H9 (cell line): ENCODE data around the gene FLT3. TPM values are rescaled to one million over a fixed set of nuclear protein-coding genes. Genes with fewer than 3 reads are reported as not detected.

ENCODE experiments used
- DNase-seq: peaks from one replicate; pipeline ENCODE4 v3.0.0-alpha.2; 2017
- H2AFZ ChIP-seq: one replicate; pipeline ENCODE4 v1.6.1; 2013; ENCODE audit warnings: mild to moderate bottlenecking, low read length, control low read depth, moderate library complexity
- H2AK5ac ChIP-seq: 2 replicates; pipeline ENCODE4 v1.6.1; 2013; ENCODE audit warnings: low read length, control low read depth, mixed read lengths; ENCODE audit not compliant: insufficient read length
- H2BK120ac ChIP-seq: one replicate; pipeline ENCODE4 v1.6.1; 2013; ENCODE audit warnings: low read depth, mild to moderate bottlenecking, low read length, control low read depth, inconsistent platforms; ENCODE audit not compliant: poor library complexity, severe bottlenecking
- H2BK12ac ChIP-seq: 2 replicates; pipeline ENCODE4 v1.6.1; 2013; ENCODE audit warnings: low read length, control low read depth, mixed read lengths, low read depth; ENCODE audit not compliant: insufficient read length
- H2BK15ac ChIP-seq: 2 replicates; pipeline ENCODE4 v1.6.1; 2013; ENCODE audit warnings: low read depth, low read length, control low read depth
- H2BK20ac ChIP-seq: one replicate; pipeline ENCODE4 v1.6.1; 2013; ENCODE audit warnings: low read depth, mild to moderate bottlenecking, low read length, control low read depth, inconsistent platforms; ENCODE audit not compliant: poor library complexity, severe bottlenecking
- H2BK5ac ChIP-seq: 2 replicates; pipeline ENCODE4 v1.6.1; 2013; ENCODE audit warnings: low read length, control low read depth, mixed read lengths; ENCODE audit not compliant: insufficient read length
- H3K14ac ChIP-seq: 2 replicates; pipeline ENCODE4 v1.6.1; 2013; ENCODE audit warnings: low read length, control low read depth; ENCODE audit not compliant: insufficient read depth
- H3K18ac ChIP-seq: 2 replicates; pipeline ENCODE4 v1.6.1; 2013; ENCODE audit warnings: low read depth, mild to moderate bottlenecking, mixed read lengths, low read length, control low read depth; ENCODE audit not compliant: insufficient read length
- H3K23ac ChIP-seq: 2 replicates; pipeline ENCODE4 v1.6.1; 2013; ENCODE audit warnings: low read length, control low read depth, mixed read lengths, low read depth; ENCODE audit not compliant: insufficient read length
- H3K23me2 ChIP-seq: 2 replicates; pipeline ENCODE4 v1.6.1; 2013; ENCODE audit warnings: low read depth, mild to moderate bottlenecking, mixed read lengths, low read length, control low read depth; ENCODE audit not compliant: insufficient read length, poor library complexity, severe bottlenecking
- H3K27ac ChIP-seq: 2 replicates; pipeline ENCODE4 v1.5.1; 2013; ENCODE audit warnings: low read length, control low read depth, mixed read lengths, low read depth; ENCODE audit not compliant: insufficient read length
- H3K27me3 ChIP-seq: 2 replicates; pipeline ENCODE4 v1.6.1; 2013; ENCODE audit warnings: low read length, control low read depth, inconsistent platforms; ENCODE audit not compliant: insufficient read depth
- H3K4ac ChIP-seq: 2 replicates; pipeline ENCODE4 v1.6.1; 2013; ENCODE audit warnings: low read depth, mild to moderate bottlenecking, control low read depth, inconsistent platforms, low read length, moderate library complexity
- H3K4me1 ChIP-seq: 2 replicates; pipeline ENCODE4 v1.6.1; 2013; ENCODE audit warnings: low read length, control low read depth, inconsistent platforms; ENCODE audit not compliant: insufficient read depth
- H3K4me2 ChIP-seq: 2 replicates; pipeline ENCODE4 v1.6.1; 2013; ENCODE audit warnings: low read length, control low read depth, mixed read lengths; ENCODE audit not compliant: insufficient read length, insufficient read depth
- H3K56ac ChIP-seq: 2 replicates; pipeline ENCODE4 v1.6.1; 2013; ENCODE audit warnings: low read depth, mild to moderate bottlenecking, mixed read lengths, low read length, control low read depth; ENCODE audit not compliant: insufficient read length
- H3K79me1 ChIP-seq: 2 replicates; pipeline ENCODE4 v1.6.1; 2013; ENCODE audit warnings: low read depth, mild to moderate bottlenecking, moderate library complexity, low read length, control low read depth, inconsistent platforms; ENCODE audit not compliant: insufficient read depth, poor library complexity, severe bottlenecking
- H3K79me2 ChIP-seq: 2 replicates; pipeline ENCODE4 v1.6.1; 2013; ENCODE audit warnings: low read length, control low read depth, inconsistent platforms; ENCODE audit not compliant: insufficient read depth
- H3K9ac ChIP-seq: 2 replicates; pipeline ENCODE4 v1.6.1; 2013; ENCODE audit warnings: low read length, control low read depth, mixed read lengths; ENCODE audit not compliant: insufficient read length; ENCODE audit errors: extremely low read depth
- H3K9me3 ChIP-seq: one replicate; pipeline ENCODE4 v1.6.1; 2013; ENCODE audit warnings: low read depth, low read length, inconsistent platforms; ENCODE audit not compliant: control insufficient read depth
- H3T11ph ChIP-seq: one replicate; pipeline ENCODE4 v1.6.1; 2013; ENCODE audit warnings: mild to moderate bottlenecking, low read length, control low read depth, inconsistent platforms
- H4K20me1 ChIP-seq: one replicate; pipeline ENCODE4 v1.6.1; 2013; ENCODE audit not compliant: control insufficient read depth, insufficient read length, insufficient read depth
- H4K5ac ChIP-seq: 2 replicates; pipeline ENCODE4 v1.6.1; 2013; ENCODE audit warnings: low read depth, mild to moderate bottlenecking, mixed read lengths, low read length, control low read depth; ENCODE audit not compliant: insufficient read length
- H4K8ac ChIP-seq: replicated peaks from 2 replicates; pipeline ENCODE4 v1.6.1; 2013; ENCODE audit warnings: low read length, control low read depth, mixed read lengths, low read depth; ENCODE audit not compliant: insufficient read length
- H4K91ac ChIP-seq: 2 replicates; pipeline ENCODE4 v1.6.1; 2013; ENCODE audit warnings: low read depth, mild to moderate bottlenecking, moderate library complexity, mixed read lengths, low read length, control low read depth; ENCODE audit not compliant: insufficient read length
- H3K27ac Mint-ChIP-seq, 3 experiments: 2 replicates in 2 of 3; 3 replicates in 1 of 3; pipeline ENCODE4 v1.8.0; 2020 to 2021; ENCODE audit warnings: mixed read lengths in 3 of 3, mild to moderate bottlenecking in 1 of 3, moderate library complexity in 1 of 3
- H3K27me3 Mint-ChIP-seq: 2 replicates; pipeline ENCODE4 v1.8.0; 2021; ENCODE audit warnings: low read depth, mild to moderate bottlenecking, moderate library complexity, mixed read lengths
- H3K36me3 Mint-ChIP-seq, 3 experiments: 2 replicates in 2 of 3; 3 replicates in 1 of 3; pipeline ENCODE4 v1.8.0; 2020 to 2021; ENCODE audit warnings: low read depth in 3 of 3, mixed read lengths in 3 of 3; ENCODE audit not compliant: insufficient read depth in 1 of 3
- H3K4me1 Mint-ChIP-seq, 2 experiments: 2 replicates each; pipeline ENCODE4 v1.8.0; 2020; ENCODE audit warnings: mixed read lengths in 2 of 2
- H3K4me3 Mint-ChIP-seq, 2 experiments: 2 replicates in 1 of 2; 3 replicates in 1 of 2; pipeline ENCODE4 v1.8.0; 2020 to 2021; ENCODE audit warnings: mild to moderate bottlenecking in 2 of 2, mixed read lengths in 2 of 2, moderate library complexity in 1 of 2
- H3K9me3 Mint-ChIP-seq, 2 experiments: 2 replicates in 1 of 2; 3 replicates in 1 of 2; pipeline ENCODE4 v1.8.0; 2020; ENCODE audit warnings: mild to moderate bottlenecking in 2 of 2, mixed read lengths in 2 of 2, moderate library complexity in 1 of 2
- WGBS: extraction: QIAGEN DNeasy Blood & Tissue Kit; methylation state at CpG from one replicate; pipeline ENCODE4 v1.1.7; 2013; ENCODE audit warnings: missing lambda C conversion rate, low lambda C conversion rate, mixed read lengths; ENCODE audit not compliant: insufficient read length; ENCODE audit errors: extremely low coverage; 5-methylcytosine and 5-hydroxymethylcytosine counted together
- total RNA-seq: library from RNA; stranded (reverse); gene quantifications from 2 replicates; pipeline ENCODE4 v1.2.1, GENCODE V29; 2021
- TF ChIP-seq, protein P1 (sequence below): fragments of 200-600 bp; sonication (generic); conservative IDR thresholded peaks from 3 replicates; pipeline ENCODE4 v1.8.0; 2021; ENCODE audit warnings: antibody characterized with exemption, mild to moderate bottlenecking

FLT3 gene
- total RNA-seq, 1 experiment from 2014 or later, result 0.44 TPM

DNA sequence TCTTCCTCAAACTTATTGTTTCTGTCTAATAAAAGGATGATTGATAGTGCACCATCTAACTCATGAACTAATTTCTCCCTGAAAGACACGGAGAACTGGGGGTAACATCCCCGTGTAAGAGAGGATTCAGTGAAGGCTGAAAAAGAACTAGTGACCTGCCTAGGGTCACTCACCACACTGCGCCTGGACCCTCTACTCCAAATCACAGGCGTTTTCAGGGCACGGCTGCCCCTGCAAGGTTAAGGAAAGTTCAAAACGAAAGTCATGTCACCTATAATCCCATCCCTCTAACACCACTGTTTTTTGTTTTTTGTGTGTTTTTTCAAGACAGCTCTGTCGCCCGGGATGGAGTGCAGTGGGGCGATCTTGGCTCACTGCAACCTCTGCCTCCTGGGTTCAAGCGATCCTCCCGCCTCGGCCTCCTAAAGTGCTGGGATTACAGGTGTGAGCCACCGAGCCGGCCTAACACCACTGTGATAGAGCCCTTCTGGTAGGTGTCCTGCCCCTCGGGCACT is 120.6 kb downstream of the FLT3 start:
- H3K4ac ChIP-seq, result no peak overlapping the region
- H2BK15ac ChIP-seq, result no peak overlapping the region
- H2BK12ac ChIP-seq, result no peak overlapping the region
- H3K23me2 ChIP-seq, result no peaks in the 10 kb centered on the region
- H3K79me1 ChIP-seq, result no peaks in the 10 kb centered on the region
- no peak overlapping the region for H3K4me2 ChIP-seq
- no CpG with 5 or more reads among the region's 15 CpGs for WGBS
- Mint-ChIP-seq H3K36me3 (peaks cover 0 to 2% (median 0%) of the 10 kb centered on the region in 3 experiments; a peak in 2 of 7 replicates), H3K27ac (no peak overlapping the region), H3K9me3 (peaks cover 3 to 16% of the 10 kb centered on the region in 2 experiments; a peak in 4 of 5 replicates), H3K4me1 (peaks cover 10 to 22% of the 10 kb centered on the region in 2 experiments), H3K27me3 (peaks cover 100% of the 10 kb centered on the region), H3K4me3 (peak overlapping the region in 1 of 2 experiments; percentile 56; a peak in 2 of 5 replicates)
- H3K18ac ChIP-seq, result no peak overlapping the region
- no peaks in the 10 kb centered on the region for H3K4me1 ChIP-seq
- H3K79me2 ChIP-seq, result no peaks in the 10 kb centered on the region
- H2AFZ ChIP-seq, result no peak overlapping the region
- no peak overlapping the region for H2AK5ac ChIP-seq
- H3K9me3 ChIP-seq, result no peaks in the 10 kb centered on the region
- no peak overlapping the region for H2BK5ac ChIP-seq
- H3T11ph ChIP-seq, result no peak overlapping the region
- peaks cover 91% of the 10 kb centered on the region for H3K27me3 ChIP-seq
- no peak overlapping the region for H3K27ac ChIP-seq
- no peak overlapping the region for H2BK120ac ChIP-seq
- H3K56ac ChIP-seq, result no peak overlapping the region
- no peak overlapping the region for H2BK20ac ChIP-seq
- no peak for DNase-seq
- H3K14ac ChIP-seq, result no peak overlapping the region; the same call in 1 of the 2 replicates
- TF ChIP-seq, protein P1, sequence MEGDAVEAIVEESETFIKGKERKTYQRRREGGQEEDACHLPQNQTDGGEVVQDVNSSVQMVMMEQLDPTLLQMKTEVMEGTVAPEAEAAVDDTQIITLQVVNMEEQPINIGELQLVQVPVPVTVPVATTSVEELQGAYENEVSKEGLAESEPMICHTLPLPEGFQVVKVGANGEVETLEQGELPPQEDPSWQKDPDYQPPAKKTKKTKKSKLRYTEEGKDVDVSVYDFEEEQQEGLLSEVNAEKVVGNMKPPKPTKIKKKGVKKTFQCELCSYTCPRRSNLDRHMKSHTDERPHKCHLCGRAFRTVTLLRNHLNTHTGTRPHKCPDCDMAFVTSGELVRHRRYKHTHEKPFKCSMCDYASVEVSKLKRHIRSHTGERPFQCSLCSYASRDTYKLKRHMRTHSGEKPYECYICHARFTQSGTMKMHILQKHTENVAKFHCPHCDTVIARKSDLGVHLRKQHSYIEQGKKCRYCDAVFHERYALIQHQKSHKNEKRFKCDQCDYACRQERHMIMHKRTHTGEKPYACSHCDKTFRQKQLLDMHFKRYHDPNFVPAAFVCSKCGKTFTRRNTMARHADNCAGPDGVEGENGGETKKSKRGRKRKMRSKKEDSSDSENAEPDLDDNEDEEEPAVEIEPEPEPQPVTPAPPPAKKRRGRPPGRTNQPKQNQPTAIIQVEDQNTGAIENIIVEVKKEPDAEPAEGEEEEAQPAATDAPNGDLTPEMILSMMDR, result no peak
- H3K9ac ChIP-seq, result no peak overlapping the region
- H4K91ac ChIP-seq, result no peak overlapping the region
- no peak overlapping the region for H4K5ac ChIP-seq
- H4K8ac ChIP-seq, result no peak overlapping the region
- no peak overlapping the region for H3K23ac ChIP-seq
- peaks cover 2% of the 10 kb centered on the region for H4K20me1 ChIP-seq
